ENCODE results near the gene NEURL1.
A peak's percentile ranks its signal among the peaks of the same experiment; 100 is the strongest.
"Not testable (repeated sequence)": the region's sequence is repeated elsewhere in the genome, so short reads cannot be mapped to it uniquely, and the experiment has no call there.

Gene NEURL1

DNA sequence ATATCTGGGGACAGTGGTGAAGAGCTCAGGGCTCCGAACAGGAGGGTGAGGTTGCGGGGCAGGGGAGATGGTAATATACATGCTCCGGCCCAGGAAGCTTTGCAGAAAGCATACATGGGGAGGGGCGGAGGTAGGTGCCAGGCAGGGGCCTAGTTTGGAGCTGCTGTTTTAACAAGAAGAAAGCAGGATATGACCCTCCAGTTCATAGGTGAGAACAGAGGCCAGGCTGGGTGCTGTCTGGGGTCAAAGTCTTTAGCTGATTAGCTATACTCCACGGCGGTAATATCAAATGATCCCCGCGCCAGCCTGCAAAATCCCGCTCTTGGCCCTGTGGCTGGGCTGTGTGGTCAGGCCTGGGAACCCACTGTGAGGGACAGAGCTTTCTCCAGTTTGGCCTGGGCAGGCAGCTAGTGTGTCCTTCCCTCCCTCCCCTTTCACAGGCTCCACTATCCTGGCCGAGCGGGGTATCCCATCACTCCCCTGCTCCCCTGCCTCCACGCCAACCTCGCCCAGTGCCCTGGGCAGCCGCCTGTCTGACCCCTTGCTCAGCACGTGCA, 95.6 kb downstream of the NEURL1 start:
- DNase-seq, result no peak

DNA sequence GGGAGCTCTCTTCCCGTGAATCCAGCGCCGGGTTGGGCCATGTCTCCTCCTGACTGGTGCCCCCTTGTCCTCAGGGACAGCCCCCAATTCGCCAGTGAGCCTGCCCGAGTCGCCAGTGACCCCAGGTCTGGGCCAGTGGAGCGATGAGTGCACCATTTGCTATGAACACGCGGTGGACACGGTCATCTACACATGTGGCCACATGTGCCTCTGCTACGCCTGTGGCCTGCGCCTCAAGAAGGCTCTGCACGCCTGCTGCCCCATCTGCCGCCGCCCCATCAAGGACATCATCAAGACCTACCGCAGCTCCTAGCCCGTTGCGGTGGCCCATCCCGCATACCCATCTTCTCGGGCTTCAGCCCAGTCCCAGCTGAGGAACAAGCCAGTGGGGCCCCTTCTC, 96.6 kb downstream of the NEURL1 start:
- no peak for DNase-seq

- DNase-seq, result no peak
Measured at GRCh38 chr10:103590744-103591291, 97.3 kb downstream of the NEURL1 start.

DNA sequence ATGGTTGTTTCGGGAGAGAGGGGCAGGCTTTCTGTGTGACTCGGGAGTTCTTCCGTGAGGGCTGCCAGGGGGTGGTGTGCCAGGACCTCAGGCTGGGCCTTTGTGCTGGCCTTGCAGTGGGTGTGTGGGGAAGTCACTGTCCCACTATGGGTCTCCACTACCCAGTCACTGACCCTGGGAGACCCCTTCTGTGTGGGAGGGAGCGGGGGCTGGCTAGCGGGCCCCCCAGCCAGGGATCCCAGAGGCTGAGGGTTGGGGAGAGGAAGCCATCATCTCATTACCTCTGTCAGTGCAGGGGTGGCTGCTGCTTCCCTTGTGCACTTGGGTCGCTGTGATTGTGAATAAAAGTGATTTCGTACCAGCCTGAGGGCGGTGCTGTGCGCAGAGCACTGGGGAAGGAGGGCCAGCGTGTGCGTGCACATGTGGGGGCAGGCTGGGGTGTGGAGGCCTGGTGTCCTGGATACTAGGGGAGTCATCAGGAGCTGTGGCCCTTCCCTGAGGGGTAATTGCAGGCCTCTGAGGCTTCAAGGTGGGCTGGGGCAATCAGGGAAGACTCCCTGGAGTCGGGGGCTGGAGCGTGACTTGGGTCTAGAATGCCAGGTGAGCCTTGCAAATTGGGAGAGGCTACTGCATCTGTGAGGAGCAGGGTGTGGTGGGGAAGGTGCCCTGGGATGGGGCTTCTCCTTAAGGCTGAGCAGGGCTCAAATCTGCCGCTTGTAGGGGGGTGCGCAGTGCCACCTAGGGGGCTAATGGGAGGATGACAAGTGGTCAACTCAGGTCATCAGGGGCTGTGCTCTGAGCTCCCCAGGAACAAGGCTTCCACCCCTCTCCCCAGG, 98.9 kb downstream of the NEURL1 start:
- DNase-seq, result peak; percentile 50

- no peak for DNase-seq
Measured at GRCh38 chr10:103593022-103593570, 99.6 kb downstream of the NEURL1 start.

DNA sequence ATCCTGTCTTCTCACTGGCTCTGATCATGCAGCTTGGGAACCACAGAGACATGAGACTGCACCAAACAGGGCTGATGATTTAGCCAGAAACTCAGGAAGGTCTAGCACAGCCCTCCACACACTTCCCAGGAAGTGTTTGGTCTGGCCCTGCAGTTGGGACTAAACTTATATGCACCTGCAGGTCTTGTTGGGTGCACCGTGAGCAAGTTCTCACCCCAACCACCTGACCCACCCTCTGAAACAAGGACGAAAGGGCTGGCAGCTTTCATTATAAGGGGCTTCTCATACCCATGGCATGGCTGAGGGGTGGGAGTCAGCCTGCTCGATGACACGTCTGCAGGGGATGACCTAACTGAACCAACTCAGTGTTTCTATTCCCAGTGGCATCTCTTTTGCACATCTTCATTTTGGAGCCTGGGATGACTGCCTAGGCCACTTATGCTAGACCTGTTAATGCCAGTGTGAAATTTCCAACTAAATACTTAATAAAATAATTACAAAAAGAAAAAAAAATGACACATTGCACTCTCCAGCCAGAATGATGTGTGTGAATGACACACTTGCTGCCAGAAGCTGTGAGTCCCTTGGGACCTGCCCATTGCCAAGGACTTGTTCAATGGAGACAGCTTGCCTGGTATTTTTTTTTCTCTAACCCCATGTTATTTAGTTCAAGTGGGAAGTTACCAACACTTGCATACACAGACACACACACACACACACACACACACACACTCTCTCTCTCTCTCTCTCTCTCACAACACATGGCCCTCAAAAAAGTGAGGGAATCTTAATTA, 102.6 kb downstream of the NEURL1 start:
- DNase-seq, result no peak

DNA sequence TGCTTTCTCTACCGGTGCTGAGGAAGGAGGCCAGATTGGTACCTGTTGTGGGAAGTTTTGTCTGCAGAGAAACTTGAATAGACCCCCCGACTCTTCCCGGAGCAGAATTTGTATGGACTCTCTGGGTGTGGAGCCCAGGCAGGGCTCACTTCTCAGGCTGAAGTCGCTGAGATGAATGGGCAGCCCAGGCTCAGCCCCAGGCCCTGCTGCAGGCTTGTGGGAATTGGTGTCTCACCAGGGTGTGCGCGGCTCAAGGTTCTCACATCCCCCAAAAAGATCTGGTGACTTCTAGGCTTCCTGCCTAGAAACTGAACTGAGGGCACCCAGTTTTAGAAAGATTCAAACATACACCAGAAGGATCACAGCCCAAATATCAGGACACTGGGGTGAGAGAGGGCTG, 103.5 kb downstream of the NEURL1 start:
- DNase-seq, result no peak

DNA sequence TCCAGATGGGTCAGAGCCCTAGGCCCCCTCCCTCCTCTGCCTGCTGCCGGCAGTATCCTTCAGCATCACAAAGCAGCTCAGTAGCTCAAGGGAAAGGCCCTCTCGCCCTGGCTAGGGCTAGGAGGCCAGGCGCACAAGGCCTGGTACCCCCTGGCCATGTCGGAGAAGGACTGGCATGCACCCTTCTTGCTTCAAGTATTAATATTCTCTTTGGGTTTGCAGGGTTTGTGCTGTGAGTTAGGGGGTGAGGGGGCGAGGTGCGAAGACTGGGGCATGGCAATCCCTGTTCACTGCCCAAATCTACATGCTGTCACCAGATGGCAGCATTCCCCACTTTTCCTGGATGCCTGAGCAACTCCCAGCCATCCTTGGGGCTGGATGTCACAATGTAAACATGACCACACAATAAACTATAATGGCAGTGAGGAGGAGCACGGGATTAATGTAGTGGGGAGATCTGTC, 105.2 kb downstream of the NEURL1 start:
- peak; percentile 76 for DNase-seq

GRCh38 chr10:103599211-103599610, 105.7 kb downstream of the NEURL1 start:
- DNase-seq, result no peak

DNA sequence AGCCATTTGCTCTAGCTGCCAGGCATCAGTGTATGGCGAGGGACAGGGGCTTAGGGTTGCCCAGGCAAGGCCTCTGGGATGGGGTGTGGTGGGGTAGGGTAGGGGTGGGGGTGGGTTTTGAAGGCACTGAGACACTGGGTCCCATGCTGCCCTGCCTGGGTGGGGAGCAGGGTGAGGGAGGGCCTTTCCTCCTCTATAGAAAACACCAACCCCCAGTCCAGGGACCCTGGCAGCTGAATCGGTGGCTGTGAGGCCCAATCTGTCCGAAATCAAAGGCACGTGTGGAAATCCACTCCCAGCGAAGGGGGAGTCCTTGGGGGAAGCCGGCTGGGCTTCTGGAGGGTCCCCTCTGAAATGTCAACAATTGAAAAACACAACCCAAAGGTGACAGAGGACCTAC, 106.4 kb downstream of the NEURL1 start:
- DNase-seq, result no peak

DNA sequence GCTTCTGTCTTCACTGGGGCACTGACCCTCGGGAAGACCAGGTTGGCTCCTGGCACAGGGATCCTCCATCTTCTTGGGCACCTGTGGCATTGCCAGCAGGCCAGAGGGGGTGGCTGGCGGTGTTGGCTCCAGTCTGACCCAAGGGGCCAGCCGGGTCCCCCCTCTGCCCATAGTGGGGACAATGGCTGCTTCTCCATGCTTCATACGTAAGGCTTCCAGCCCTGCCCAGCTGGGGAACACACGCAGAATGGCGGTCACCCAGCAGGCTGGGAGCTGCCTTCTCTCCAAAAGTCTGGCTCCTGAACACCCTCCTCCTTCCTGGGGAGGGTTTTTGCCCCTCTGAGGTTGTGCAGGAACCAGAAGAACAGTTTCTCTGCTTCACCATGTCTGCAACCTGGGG, 106.8 kb downstream of the NEURL1 start:
- DNase-seq, result no peak

DNA sequence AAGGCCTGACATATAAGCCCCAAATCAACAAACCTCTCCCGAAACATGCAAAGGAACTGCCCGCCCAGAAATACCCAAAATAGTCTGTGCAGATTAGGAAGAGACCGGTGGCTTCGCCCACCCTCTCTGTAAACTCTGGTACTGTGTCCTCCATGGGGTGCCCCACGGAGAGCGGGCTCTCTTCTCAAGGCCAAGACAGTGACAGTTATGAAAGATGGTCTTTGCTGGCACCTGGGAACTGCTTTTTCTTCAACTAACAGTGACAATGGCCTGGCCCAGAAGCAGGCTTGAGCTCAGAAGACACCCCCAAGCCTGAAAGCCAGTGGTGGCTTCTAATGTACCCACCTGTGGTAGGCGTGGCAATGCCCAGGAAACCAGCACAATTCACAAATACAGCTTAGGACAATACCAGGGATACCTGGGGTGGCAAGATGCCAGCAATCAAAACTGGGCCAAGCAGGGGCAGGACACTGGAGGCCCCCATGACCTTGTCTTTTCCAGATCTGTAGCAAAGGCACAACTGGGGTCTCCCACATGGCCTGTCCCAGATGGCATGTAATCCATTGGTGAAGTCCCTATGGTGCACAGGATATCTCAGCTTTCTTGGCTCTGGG, 107.6 kb downstream of the NEURL1 start:
- DNase-seq, result no peak

GRCh38 chr10:103602028-103602851, 108.7 kb downstream of the NEURL1 start:
- no peak for DNase-seq

DNA sequence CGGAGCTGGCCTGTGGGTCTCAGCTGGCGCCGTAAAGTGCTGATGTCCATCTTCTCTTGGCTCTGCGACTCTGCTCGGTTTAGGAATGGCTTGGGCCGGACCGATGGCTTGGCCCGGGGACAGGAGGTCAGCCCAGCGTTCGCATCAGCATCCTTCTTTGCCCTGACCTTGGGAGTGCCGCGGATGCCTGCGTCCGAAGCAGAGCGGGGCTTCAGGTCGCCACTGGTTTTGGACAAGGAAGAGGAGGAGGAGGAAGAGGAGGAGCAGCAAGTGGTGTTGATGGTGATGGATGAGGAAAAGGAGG, 109.3 kb downstream of the NEURL1 start:
- DNase-seq, result no peak

- no peak for DNase-seq
Measured at GRCh38 chr10:103603382-103603781, 109.9 kb downstream of the NEURL1 start.

DNA sequence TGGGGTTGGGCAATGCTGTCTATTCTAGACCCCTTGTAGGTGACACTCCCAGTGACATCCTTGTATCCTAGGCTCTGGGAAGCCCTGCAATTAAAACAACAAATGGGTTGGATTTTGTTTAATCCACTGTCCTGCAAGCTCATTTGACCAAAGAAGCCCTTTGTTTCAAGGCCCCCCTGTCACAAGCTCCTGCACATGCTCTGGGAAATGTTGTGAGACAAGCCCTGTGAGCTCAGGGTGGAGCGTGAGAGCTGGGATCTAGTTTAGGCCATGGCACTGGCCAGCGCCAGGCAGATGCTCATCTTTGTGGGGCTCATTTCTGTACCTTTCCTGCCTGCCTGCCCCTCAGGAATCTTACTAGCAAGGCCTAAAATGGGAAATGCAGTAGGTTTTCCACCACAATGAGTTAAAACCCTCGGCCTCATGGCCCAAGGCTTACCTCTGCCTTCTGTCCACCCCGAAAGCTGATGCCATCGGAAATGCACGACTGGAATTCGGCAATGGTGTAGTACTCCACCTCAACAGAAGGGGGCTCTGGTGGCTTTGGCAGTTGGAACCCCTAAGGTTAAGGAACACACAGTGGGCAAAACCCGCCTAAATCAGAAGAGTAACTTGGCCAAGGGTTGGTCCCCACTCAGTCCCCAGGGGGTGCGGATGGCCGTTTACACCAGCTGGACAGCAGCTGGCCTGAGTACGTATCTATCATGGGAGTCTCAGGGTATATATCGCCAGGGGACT, 112.0 kb downstream of the NEURL1 start:
- peak; percentile 70 for DNase-seq

GRCh38 chr10:103606097-103606438, 112.6 kb downstream of the NEURL1 start:
- DNase-seq, result not testable (repeated sequence)

DNA sequence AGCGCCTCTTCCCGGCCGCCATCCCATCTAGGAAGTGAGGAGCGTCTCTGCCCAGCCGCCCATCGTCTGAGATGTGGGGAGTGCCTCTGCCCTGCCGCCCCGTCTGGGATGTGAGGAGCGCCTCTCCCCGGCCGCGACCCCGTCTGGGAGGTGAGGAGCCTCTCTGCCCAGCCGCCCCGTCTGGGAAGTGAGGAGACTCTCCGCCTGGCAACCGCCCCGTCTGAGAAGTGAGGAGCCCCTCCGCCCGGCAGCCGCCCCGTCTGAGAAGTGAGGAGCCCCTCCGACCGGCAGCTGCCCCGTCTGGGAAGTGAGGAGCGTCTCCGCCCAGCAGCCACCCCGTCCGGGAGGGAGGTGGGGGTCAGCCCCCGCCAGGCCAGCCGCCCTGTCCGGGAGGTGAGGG, 113.5 kb downstream of the NEURL1 start:
- DNase-seq, result not testable (repeated sequence)

DNA sequence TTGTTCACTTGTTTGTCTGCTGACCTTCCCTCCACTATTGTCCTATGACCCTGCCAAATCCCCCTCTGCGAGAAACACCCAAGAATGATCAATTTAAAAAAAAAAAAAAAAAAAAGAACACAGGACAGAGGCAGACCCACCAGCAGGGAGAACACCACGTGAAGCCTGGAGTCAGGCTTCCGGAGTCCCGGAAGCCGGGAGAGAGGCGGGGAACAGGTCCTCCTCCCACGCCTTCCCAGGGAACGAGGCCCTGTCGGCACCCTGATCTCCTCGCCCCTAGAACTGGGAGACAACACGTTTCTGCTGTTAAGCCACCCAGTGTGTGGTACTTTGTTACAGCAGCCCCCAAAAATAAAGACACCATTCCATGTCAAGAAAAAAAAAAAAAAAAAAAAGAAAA, 114.6 kb downstream of the NEURL1 start:
- not testable (repeated sequence) for DNase-seq

GRCh38 chr10:103609231-103610082, 116.0 kb downstream of the NEURL1 start:
- DNase-seq, result no peak
